CD4-positive, alpha-beta T cell treated with Interleukin-4 for 4 hours (primary cell): ENCODE measurements around the gene CAMKV.
A peak's percentile ranks its signal among the peaks of the same experiment; 100 is the strongest.

Source experiments
- DNase-seq: peaks from one replicate; pipeline ENCODE4 v3.0.0-alpha.2; 2020

CAMKV gene

GRCh38 chr3:49896345-49896744, 26.6 kb upstream of the CAMKV start:
- DNase-seq, result no peak

GRCh38 chr3:49895791-49896190, 26.1 kb upstream of the CAMKV start:
- no peak for DNase-seq

GRCh38 chr3:49889296-49889695, 19.6 kb upstream of the CAMKV start:
- no peak for DNase-seq

- no peak for DNase-seq
Measured at GRCh38 chr3:49886922-49887265, 17.2 kb upstream of the CAMKV start.

GRCh38 chr3:49883998-49884397, 14.3 kb upstream of the CAMKV start:
- DNase-seq, result no peak

- no peak for DNase-seq
Measured at GRCh38 chr3:49882166-49882565, 12.5 kb upstream of the CAMKV start.

- DNase-seq, result no peak
Measured at GRCh38 chr3:49880581-49881315, 11.0 kb upstream of the CAMKV start.

- no peak for DNase-seq
Measured at GRCh38 chr3:49879721-49880120, 10.0 kb upstream of the CAMKV start.

GRCh38 chr3:49878686-49879085, 9.0 kb upstream of the CAMKV start:
- no peak for DNase-seq

- DNase-seq, result no peak
Measured at GRCh38 chr3:49877716-49878115, 8.0 kb upstream of the CAMKV start.

- DNase-seq, result no peak
Measured at GRCh38 chr3:49876567-49876966, 6.9 kb upstream of the CAMKV start.

GRCh38 chr3:49873623-49874022, 3.9 kb upstream of the CAMKV start:
- no peak for DNase-seq

- DNase-seq, result peak; percentile 57
Measured at GRCh38 chr3:49872801-49873281, 3.1 kb upstream of the CAMKV start.

- DNase-seq, result no peak
Measured at GRCh38 chr3:49871531-49872153, 1.9 kb upstream of the CAMKV start.

GRCh38 chr3:49868862-49869466, 742 bp downstream of the CAMKV start:
- DNase-seq, result no peak

GRCh38 chr3:49867871-49868321, 1.8 kb downstream of the CAMKV start:
- DNase-seq, result no peak

- DNase-seq, result no peak
Measured at GRCh38 chr3:49867400-49867799, 2.3 kb downstream of the CAMKV start.

GRCh38 chr3:49865198-49865784, 4.4 kb downstream of the CAMKV start:
- no peak for DNase-seq

- no peak for DNase-seq
Measured at GRCh38 chr3:49864505-49864904, 5.2 kb downstream of the CAMKV start.

- DNase-seq, result no peak
Measured at GRCh38 chr3:49859576-49860305, 10.0 kb downstream of the CAMKV start.

GRCh38 chr3:49856181-49857005, 13.3 kb downstream of the CAMKV start, which contains the start of gene TRAIP:
Gene TRAIP, minus strand, starts transcription at chr3:49856564. Its CDS starts 111 bp downstream, at chr3:49856453.
- peak; percentile 90 for DNase-seq

- DNase-seq, result no peak
Measured at GRCh38 chr3:49855662-49856061, 14.0 kb downstream of the CAMKV start.
